GOT3 (cell line): ENCODE results near the gene SLC26A9.
"Not testable (repeated sequence)": the region's sequence is repeated elsewhere in the genome, so short reads cannot be mapped to it uniquely, and the experiment has no call there.

Experiments
- DNase-seq: peaks from one replicate; lab custom pipeline; 2025; ENCODE audit warnings: mixed read lengths; lab: John Stamatoyannopoulos, UW

The SLC26A9 gene

DNA sequence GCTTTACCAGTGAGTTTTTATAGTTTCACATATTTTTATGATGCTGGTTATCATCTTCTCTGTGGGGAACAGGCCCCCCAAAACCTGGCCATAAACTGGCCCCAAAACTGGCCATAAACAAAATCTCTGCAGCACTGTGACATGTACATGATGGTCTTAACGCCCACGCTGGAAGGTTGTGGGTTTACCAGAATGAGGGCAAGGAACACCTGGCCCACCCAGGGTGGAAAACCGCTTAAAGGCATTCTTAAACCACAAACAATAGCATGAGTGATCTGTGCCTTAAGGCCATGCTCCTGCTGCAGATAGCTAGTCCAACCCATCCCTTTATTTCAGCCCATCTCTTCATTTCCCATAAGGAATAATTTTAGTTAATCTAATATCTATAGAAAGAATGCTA lies 52.6 kb downstream of the SLC26A9 start:
- not testable (repeated sequence) for DNase-seq

DNA sequence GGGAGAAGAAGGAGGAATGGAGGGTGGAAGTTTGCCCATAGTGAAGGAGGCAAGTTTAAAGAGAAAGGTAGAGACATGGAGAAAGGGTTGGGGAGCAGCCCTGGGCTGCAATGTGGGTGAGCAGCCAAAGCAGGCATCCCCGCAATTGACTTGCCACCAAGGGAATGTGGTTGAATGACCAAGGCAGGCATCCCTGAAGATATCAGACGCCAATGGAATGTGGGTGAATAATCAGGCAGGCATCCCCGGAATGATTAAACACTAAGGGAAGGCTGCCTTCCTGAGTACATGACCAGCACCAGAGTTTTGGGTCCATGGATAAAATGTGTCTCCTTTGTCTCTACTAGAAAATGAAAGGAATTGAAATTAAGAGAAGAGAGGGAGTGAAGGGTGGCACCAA lies 53.5 kb downstream of the SLC26A9 start:
- not testable (repeated sequence) for DNase-seq

DNA sequence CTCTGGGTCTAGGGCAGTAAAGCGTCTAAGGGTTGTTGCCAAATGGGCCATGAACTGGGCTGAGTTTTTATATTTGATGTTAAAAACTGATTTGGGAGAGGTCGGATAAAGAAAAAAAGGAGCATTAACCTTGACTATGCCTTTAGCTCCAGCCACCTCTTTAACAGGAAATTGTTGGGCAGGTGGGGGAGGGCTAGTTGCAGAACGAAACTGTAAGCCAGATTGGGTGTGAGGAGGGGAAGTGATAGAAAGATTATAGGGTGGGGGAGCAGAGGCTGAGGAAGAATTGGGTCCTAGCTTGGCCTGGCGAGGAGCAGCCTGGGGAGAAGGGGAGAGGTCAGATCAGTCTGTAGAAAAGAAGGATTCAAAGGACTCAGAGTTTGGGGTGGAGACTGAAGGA lies 54.2 kb downstream of the SLC26A9 start:
- not testable (repeated sequence) for DNase-seq

DNA sequence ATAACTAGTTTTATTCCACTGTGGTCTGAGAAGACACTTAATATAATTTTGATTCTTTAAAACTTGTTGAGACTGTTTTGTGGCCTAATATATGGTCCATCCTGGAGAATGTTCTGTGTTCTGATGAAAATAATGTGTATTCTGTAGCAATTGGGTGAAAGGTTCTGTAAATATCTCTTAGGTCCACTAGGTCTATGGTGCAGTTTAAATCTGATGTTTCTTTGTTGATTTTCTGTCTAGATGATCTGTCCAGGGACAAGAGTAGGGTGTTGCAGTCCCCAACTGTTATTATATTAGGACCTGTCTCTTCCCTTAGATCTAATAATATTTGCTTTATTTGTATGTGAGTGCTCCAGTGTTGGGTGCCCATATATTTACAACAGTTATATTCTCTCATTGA lies 59.5 kb downstream of the SLC26A9 start:
- no peak for DNase-seq

DNA sequence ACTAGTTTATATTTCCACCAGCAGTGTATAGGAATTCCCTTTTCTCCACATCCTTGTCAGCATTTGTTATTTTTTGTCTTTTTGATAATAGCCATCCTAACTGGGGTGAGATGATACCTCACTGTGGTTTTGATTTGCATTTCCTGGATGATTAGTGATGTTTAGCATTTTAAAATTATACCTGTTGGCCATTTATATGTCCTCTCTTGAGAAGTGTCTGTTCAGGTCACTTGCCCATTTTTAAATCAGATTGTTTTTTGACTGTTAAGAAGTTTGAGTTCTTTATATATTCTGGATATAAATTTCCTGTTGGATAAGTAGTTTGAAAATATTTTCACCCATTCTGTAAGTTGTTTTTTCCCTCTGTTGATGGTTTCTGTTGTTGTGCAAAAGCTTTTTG lies 62.3 kb downstream of the SLC26A9 start:
- DNase-seq, result no peak

DNA sequence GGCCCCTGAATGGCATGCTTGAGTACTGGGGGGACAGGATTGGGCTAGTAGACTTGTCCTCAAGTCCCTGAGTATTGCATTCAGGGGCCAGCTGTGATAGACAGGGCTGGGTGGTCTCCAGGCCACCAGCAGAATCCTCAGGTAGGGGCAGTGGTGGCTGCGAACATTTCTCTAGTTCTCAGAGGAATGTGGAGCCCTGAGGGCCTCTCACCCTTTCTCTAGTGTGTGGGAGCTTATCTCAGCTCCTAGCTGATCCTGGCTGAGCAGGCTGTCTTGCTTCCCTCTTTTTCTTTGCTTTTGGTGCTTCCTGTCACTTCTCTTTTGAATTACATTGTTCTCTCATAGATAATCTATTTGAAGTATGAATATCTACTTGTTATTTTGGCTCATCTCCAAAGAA lies 63.3 kb downstream of the SLC26A9 start:
- DNase-seq, result no peak

DNA sequence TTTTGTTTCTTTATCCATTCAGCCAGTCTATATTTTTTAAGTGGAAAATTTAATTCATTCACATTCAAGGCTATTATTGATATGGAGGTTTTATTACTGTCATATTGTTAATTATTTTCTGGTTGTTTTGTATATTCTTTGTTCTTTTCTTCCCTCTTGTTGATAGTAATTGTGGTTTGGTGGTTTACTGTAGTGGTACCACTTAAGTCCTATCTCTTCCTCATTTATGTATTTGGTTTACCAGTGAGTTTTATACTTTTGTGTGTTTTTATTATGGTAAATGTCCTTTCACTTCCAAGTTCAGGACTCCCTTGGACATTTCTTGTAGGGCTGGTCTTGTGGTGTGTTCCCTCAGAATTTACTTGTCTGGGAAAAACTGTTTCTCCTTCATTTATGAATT lies 65.2 kb downstream of the SLC26A9 start:
- no peak for DNase-seq

DNA sequence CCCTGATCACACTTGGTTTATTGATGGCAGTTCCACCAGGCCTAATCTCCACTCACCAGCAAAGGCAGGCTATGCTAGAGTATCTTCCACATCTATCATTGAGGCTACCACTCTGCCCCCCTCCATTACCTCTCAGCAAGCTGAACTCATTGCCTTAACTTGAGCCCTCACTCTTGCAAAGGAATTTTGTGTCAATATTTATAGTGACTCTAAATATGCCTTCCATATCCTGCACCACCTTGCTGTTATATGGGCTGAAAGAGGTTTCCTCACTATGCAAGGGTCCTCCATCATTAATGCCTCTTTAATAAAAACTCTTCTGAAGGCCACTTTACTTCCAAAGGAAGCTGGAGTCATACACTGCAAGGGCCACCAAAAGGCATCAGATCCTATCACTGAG lies 70.1 kb downstream of the SLC26A9 start:
- not testable (repeated sequence) for DNase-seq

DNA sequence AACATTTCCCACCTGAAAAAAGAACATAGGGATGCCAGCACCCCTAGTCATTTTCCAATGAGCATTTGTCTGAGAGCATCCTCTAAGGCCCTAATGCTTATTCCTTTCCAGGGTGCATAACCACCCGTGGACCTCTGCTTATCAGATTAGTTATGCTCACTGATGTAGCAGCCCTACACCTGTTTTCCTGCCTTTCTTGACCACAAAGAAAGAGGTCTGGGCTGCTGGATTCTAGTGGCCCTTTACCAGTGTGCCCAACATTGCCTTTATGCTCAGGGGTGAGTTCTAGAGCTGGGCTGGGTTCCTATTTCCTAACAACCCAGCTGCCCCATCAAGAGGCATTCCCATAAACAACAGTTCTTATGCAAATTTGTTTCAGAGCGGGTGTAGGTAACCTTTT lies 73.0 kb downstream of the SLC26A9 start:
- no peak for DNase-seq
